GM18519 (cell line): Measurements from ENCODE around the gene VAT1.

Experiments
- ATAC-seq: cut with Tn5 transposase; IDR thresholded peaks from one replicate; pipeline ENCODE4 v1.9.1; 2021; ENCODE audit warnings: mild to moderate bottlenecking, moderate library complexity; ENCODE audit not compliant: unreplicated experiment, low FRiP score

VAT1 gene

DNA sequence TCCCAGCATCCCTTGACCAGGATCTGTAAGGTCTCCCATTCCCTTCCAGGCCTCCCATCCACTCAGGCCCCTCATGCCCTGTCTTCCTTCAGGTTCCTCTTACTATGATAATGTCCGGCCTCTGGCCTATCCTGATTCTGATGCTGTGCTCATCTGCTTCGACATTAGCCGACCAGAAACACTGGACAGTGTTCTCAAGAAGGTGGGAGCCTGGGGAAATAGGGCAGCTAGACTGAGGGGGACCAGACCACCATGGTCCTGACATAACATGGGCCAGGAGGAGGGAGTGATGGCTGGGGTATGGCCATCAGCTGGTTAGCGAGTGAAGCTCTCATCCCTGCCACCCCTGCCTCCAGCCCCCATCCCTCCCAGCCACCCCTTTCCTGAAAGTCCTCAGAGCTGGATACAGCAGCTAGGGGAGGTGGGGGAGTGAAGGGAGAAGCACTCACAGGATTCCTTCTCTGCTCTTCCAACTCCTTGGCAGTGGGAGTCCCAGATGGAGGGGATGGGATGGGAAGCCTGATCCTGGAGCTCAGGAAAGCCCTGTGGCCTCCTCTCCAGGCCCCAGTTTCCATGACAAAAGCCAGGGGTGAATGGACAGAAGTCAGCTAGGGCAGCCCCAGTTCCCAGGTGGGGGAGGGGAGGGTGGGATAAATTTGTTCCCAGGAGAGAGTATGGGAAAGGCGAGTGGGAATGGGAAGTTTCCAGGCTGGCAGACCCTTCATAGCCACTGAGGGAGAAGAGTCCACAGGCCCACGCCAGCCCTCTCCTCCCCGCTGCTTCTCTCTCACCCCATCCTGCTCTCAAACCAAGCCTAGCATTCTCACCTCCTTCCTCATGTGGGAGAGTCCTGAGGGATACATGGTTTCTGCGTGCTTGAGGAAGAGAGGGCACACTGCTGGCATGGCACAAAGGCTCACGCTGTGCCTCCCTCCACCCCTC lies 5.2 kb upstream of the VAT1 start:
- no peak for ATAC-seq

DNA sequence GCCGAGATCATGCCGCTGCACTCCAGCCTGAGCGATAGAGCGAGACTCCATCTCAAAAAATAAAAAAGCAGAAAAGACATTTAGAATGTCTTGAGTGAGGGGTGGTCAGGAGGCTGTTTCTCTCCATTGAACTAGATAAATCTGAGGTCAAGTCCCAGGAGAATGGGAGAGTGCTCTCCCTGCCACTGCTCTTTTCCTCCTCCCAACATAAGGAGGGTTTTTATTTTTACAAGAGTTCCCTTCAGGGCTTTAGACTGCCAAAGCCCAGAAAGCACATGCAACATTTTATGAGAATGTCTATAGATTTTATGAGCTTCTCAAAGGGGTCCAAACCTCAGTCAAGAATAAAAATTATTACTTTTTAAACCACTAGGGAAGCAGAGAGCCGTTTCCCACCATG lies 4.4 kb upstream of the VAT1 start:
- no peak for ATAC-seq

GRCh38 chr17:43025766-43026537 lies 3.8 kb upstream of the VAT1 start:
- ATAC-seq, result no peak

GRCh38 chr17:43025290-43025657 lies 3.1 kb upstream of the VAT1 start:
- ATAC-seq, result no peak

DNA sequence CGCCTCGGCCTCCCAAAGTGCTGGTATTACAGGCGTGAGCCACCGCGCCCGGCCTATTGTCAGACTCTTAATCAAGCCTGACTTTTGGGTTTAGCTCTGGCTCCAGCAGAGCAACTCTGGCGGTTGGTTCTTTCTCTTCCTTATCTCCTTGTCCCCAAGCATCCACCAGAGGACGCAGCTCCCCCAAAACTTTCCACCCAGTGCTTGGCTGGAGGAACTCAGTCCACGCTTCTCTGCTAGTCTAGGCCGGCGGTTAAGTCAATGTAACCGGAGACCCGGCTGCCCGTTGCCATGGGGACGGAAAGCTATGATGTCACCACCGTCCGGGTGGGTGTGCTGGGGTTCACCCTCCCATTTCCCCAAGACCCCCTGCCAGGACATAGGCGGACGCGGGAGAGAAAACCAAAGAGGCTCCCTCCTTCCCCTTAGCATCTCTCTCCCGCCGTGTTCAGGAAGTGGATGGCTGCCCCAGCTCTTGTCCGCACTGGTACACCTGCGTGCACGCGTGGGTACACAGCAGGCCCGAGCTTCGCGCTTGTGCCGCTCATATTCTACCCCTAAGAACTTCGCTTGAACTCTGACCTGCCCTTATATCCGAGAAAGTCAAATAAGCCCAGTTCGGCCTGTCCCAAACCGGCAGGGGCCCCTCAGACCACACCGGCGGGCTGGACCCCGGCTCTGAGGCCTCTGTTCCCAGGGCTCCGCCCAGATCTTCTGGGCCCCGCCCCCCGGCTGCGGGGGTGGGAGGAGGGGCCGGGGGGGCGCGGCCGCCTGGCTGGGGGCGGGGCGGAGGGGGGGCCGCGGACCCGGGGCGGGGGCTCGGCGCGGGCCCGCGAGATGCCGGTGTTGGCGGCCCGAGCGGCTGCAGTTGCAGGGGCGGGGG lies 2.5 kb upstream of the VAT1 start, which contains the start of gene RND2:
Gene RND2, plus strand, starts transcription at position 825 of the 883 bp plus-strand sequence. CDS start 117 bp downstream, outside the sequence.
- ATAC-seq, result no peak

DNA sequence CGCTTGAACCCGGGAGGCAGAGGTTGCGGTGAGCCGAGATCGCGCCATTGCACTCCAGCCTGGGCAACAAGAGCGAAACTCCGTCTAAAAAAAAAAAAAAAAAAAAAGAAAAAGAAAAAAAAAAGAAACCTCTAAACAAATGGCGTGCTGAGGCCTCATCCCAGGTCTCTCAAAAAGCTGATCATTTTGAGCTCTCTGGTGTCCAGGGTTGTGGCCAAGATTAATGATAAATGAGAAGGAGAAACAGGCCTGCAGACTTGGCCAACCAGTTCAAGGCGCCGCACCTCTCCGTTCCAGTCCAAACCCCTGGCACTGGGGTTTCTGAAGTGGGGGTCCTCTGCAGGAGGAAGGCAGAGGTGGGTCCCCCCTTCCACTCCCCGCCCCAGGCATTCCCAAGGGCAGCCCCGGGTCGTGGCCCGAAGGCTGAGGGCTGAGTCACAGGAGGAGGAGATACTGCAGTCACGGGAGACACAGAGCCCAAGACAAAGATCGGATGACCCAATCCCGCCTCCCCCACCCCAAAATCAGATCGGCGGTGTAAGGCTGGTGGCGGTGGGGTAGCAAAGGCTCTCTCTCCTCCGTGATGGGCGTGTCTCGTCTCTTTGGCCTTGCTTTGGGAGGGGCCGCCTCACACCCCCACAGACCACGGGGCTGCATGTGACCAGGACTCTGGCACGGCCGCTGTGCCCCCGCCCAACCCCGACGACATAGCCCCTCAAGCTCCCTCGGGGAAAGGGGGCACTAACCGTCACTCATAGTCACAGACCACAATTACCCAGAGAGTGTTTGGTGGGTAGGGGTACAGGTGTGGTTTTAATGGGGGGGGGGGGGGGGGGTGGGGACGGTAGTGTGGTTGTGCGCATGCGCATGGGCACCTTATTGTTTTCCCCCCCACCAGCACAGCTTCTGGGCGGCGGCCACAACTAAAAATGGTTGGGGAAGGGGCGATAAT lies 1.1 kb downstream of the VAT1 start:
- ATAC-seq, result no peak

DNA sequence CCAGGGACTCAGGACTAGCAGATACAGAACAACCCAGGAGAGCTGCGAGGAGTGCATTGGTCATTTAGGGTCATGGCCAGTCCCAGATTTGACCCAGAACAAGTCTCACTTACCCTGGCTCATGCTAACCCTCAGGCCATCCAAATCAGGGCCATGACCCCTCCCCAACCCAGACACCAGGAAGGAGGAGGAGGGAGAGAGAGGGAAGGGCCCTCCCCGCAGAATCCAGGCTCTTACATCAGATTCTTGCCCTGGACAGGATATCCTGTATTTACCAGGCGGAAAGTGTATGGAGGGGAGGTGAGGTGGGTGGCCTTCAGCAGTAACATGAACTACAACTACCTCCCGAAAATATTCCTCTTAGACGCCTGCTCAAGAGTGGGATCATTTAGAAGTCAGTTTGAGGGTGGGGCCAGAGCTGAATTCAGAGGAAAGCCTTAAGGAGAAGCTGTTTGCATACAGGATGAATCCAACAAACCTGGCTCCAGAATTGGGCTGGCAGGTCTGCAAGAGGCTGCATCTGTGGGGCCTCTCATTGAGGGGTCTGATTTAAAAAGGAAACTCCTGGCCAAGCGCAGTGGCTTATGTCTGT lies 2.1 kb downstream of the VAT1 start:
- ATAC-seq, result no peak

GRCh38 chr17:43019418-43019817 lies 2.8 kb downstream of the VAT1 start:
- no peak for ATAC-seq

DNA sequence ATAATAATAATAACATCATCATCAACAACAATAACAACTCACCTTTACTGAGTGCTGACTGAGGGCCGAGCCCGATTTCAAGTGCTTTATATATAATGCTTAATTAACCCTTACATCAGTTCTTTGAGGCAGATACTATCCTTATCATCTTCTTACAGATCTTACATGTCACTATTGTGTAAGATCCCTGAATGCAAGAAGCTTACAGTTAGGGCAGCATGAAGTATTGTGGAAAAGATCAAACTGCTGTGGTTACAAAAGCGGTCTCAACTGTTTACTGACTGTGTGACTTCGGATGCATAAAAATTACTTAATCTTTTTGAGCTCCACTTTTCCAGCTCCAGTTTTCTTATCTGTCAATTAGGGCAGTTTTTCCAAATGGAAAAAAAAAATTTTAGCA lies 3.3 kb downstream of the VAT1 start:
- no peak for ATAC-seq

GRCh38 chr17:43018008-43018853 lies 4.0 kb downstream of the VAT1 start:
- ATAC-seq, result no peak

GRCh38 chr17:43016216-43016615 lies 6.0 kb downstream of the VAT1 start:
- no peak for ATAC-seq

GRCh38 chr17:43015579-43015978 lies 6.6 kb downstream of the VAT1 start:
- no peak for ATAC-seq

DNA sequence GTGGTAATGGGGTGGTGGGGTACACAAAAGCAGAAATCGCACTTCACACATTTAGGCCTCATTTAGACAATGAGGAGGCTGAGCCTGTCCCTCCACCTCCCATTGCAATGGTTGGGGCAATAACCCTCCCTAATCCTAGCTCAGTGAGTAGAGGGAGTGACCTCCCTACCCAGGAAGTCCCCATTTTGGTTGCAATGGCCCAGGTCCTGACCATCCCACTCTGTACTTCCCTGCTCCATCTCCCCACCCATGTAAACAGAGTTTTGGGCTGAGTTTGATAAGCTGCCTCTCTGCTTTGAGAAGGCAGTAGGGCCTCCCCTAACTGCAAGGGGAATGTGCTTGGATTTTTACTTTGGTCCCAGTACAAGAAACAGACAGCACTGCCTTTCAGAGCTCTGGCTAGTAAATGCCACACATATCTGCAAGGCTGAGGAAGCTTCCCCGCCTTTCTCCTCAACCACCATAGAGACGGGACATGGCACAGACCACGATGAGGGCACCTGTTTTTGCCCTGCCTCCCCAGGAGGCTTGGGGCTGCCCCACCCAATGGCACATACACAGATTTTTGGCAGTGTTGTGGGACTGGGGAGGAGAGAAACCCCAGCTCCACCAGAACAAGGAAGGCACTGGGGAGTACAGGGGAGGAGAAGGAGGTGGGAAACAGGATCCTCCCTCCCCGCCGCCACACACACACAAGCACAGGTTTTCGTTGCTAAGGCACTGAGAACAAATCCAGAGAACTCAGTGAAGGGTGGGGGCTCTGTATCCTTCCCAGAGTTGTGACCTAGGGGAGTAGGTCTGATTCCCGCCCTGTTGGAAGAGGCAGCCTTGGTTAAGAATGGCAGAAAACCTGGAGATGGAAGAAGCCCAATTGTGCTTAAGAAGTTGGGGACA lies 7.3 kb downstream of the VAT1 start:
- ATAC-seq, result no peak

GRCh38 chr17:43014020-43014648 lies 8.1 kb downstream of the VAT1 start:
- ATAC-seq, result no peak

GRCh38 chr17:43013296-43013695 lies 8.9 kb downstream of the VAT1 start:
- ATAC-seq, result no peak

DNA sequence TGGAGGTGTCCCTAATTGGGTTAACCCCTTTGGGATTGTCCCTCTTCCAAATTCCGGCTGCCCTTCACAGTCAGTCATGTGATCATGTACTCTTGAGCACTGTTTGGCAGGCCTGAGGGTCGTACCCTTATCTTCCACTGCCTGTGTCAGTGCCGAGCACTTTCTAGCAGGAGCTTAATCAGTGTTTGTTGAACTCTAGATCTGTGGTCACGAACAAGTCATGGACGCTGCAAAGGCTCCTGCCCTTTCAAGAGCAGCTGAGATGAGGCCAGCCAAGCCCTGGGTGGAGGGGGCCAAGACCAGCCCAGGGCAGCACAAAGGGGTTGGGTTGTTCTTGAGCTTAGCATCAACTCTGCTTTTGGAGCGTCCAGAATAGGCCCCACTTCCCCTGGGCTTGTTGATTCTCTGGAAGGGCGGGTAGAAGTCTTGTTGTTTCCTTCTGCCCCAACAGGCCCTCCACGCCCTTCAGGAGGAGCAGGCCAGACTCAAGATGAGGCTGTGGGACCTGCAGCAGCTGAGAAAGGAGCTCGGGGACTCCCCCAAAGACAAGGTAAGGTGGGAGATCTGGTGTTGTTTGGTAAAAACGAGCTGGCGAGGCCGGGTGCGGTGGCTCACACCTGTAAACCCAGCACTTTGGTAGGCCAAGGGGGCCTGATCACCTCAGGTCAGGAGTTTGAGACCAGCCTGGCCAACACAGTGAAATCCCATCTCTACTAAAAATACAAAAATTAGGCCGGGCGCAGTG lies 10.3 kb downstream of the VAT1 start:
- no peak for ATAC-seq
